Upper lobe of left lung (tissue), 4 donors: ENCODE measurements around the gene KISS1R.

Experiments
- POLR2A ChIP-seq, 4 donors: fragments of 450-650 bp; IDR thresholded peaks; one replicate each; pipeline ENCODE4 v1.5.1; 2016 to 2017; ENCODE audit warnings: antibody characterized with exemption in 4 of 4, mild to moderate bottlenecking in 2 of 4
- TF ChIP-seq, protein P1 (sequence below), 6 experiments: fragments of 450-650 bp in 4 of 6; fragments of 200-600 bp in 2 of 6; sonication (generic) in 2 of 6; IDR thresholded peaks; one replicate each; pipeline ENCODE4 v1.5.1; 2016 to 2019; ENCODE audit warnings: antibody characterized with exemption in 6 of 6

- TF ChIP-seq POLR2A (IDR thresholded peaks at IDR 0.05) = no peak
- TF ChIP-seq, protein P1, sequence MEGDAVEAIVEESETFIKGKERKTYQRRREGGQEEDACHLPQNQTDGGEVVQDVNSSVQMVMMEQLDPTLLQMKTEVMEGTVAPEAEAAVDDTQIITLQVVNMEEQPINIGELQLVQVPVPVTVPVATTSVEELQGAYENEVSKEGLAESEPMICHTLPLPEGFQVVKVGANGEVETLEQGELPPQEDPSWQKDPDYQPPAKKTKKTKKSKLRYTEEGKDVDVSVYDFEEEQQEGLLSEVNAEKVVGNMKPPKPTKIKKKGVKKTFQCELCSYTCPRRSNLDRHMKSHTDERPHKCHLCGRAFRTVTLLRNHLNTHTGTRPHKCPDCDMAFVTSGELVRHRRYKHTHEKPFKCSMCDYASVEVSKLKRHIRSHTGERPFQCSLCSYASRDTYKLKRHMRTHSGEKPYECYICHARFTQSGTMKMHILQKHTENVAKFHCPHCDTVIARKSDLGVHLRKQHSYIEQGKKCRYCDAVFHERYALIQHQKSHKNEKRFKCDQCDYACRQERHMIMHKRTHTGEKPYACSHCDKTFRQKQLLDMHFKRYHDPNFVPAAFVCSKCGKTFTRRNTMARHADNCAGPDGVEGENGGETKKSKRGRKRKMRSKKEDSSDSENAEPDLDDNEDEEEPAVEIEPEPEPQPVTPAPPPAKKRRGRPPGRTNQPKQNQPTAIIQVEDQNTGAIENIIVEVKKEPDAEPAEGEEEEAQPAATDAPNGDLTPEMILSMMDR (IDR thresholded peaks at IDR 0.05) = no peak
Observed at GRCh38 chr19:890831-891230, 26.3 kb upstream of the KISS1R start.
